Stomach smooth muscle (tissue), 2 donors: ENCODE data around the gene DNAJB11.

Source experiments
- H3K27ac ChIP-seq: one replicate; pipeline ENCODE4 v1.7.0; 2013; ENCODE audit warnings: mild to moderate bottlenecking, low read length, inconsistent platforms
- H3K27me3 ChIP-seq, 2 donors: one replicate each; pipeline ENCODE4 v1.7.0; 2013; ENCODE audit warnings: low read length in 2 of 2; ENCODE audit not compliant: insufficient read depth in 2 of 2, control insufficient read depth in 1 of 2
- H3K36me3 ChIP-seq, 2 donors: one replicate each; pipeline ENCODE4 v1.7.0; 2013; ENCODE audit warnings: low read length in 2 of 2; ENCODE audit not compliant: control insufficient read depth in 2 of 2, insufficient read depth in 2 of 2
- H3K4me1 ChIP-seq: one replicate; pipeline ENCODE4 v1.7.0; 2013; ENCODE audit warnings: low read length; ENCODE audit not compliant: control insufficient read depth, insufficient read depth
- H3K4me3 ChIP-seq, 2 donors: one replicate each; pipeline ENCODE4 v1.7.0; 2013; ENCODE audit warnings: low read length in 2 of 2
- H3K9ac ChIP-seq, 2 donors: one replicate each; pipeline ENCODE4 v1.7.0; 2013; ENCODE audit warnings: low read length in 2 of 2, mild to moderate bottlenecking in 1 of 2
- H3K9me3 ChIP-seq, 2 donors: one replicate each; pipeline ENCODE4 v1.7.0; 2013; ENCODE audit warnings: low read length in 2 of 2; ENCODE audit not compliant: control insufficient read depth in 2 of 2
- donor health status: healthy.
- donor health status: Pancreatic carcinoma.

The DNAJB11 gene

GRCh38 chr3:186620213-186621092 is 49.9 kb downstream of the DNAJB11 start:
- H3K36me3 ChIP-seq, result no peaks in the 10 kb centered on the region
- no peaks in the 10 kb centered on the region for H3K9me3 ChIP-seq
- no peak overlapping the region for H3K9ac ChIP-seq
- H3K27me3 ChIP-seq, result peaks cover 7 to 18% of the 10 kb centered on the region in 2 donors
- no peak overlapping the region for H3K4me3 ChIP-seq
- H3K4me1 ChIP-seq, result peaks cover 7% of the 10 kb centered on the region
- H3K27ac ChIP-seq, result no peak overlapping the region

GRCh38 chr3:186621894-186622650 is 51.6 kb downstream of the DNAJB11 start:
- H3K4me3 ChIP-seq, result no peak overlapping the region
- peaks cover 7 to 17% of the 10 kb centered on the region in 2 donors for H3K27me3 ChIP-seq
- no peak overlapping the region for H3K27ac ChIP-seq
- H3K36me3 ChIP-seq, result no peaks in the 10 kb centered on the region
- H3K4me1 ChIP-seq, result peaks cover 6% of the 10 kb centered on the region
- H3K9me3 ChIP-seq, result no peaks in the 10 kb centered on the region
- no peak overlapping the region for H3K9ac ChIP-seq

GRCh38 chr3:186622651-186623310 is 52.3 kb downstream of the DNAJB11 start:
- no peak overlapping the region for H3K27ac ChIP-seq
- no peaks in the 10 kb centered on the region for H3K36me3 ChIP-seq
- no peaks in the 10 kb centered on the region for H3K9me3 ChIP-seq
- no peak overlapping the region for H3K4me3 ChIP-seq
- peaks cover 2 to 11% of the 10 kb centered on the region in 2 donors for H3K27me3 ChIP-seq
- no peak overlapping the region for H3K9ac ChIP-seq
- H3K4me1 ChIP-seq, result no peaks in the 10 kb centered on the region

GRCh38 chr3:186624598-186624997 is 54.1 kb downstream of the DNAJB11 start:
- Histone ChIP-seq H3K27me3 (peaks cover 2 to 7% of the 10 kb centered on the region in 2 donors), H3K9me3 (no peaks in the 10 kb centered on the region), H3K27ac (no peak overlapping the region), H3K9ac (no peak overlapping the region), H3K4me1 (no peaks in the 10 kb centered on the region), H3K36me3 (no peaks in the 10 kb centered on the region), H3K4me3 (no peak overlapping the region)

- Histone ChIP-seq H3K9me3 (no peaks in the 10 kb centered on the region), H3K27ac (no peak overlapping the region), H3K4me3 (no peak overlapping the region), H3K27me3 (peaks cover 2 to 6% of the 10 kb centered on the region in 2 donors), H3K36me3 (no peaks in the 10 kb centered on the region), H3K9ac (no peak overlapping the region), H3K4me1 (no peaks in the 10 kb centered on the region)
These were observed 55.1 kb downstream of the DNAJB11 start for GRCh38 chr3:186625600-186626042.

GRCh38 chr3:186626254-186626847 is 55.8 kb downstream of the DNAJB11 start:
- Histone ChIP-seq H3K9ac (no peak overlapping the region), H3K36me3 (no peaks in the 10 kb centered on the region), H3K27ac (no peak overlapping the region), H3K4me1 (no peaks in the 10 kb centered on the region), H3K27me3 (peaks cover 2 to 5% of the 10 kb centered on the region in 2 donors), H3K9me3 (no peaks in the 10 kb centered on the region), H3K4me3 (no peak overlapping the region)

GRCh38 chr3:186627852-186628414 is 57.4 kb downstream of the DNAJB11 start:
- H3K4me3 ChIP-seq, result no peak overlapping the region
- no peaks in the 10 kb centered on the region for H3K36me3 ChIP-seq
- no peak overlapping the region for H3K27ac ChIP-seq
- no peaks in the 10 kb centered on the region for H3K4me1 ChIP-seq
- H3K9ac ChIP-seq, result no peak overlapping the region
- no peaks in the 10 kb centered on the region for H3K9me3 ChIP-seq
- peaks cover 2% of the 10 kb centered on the region in 2 donors for H3K27me3 ChIP-seq

GRCh38 chr3:186628756-186629155 is 58.2 kb downstream of the DNAJB11 start:
- no peak overlapping the region for H3K27ac ChIP-seq
- peaks cover 2% of the 10 kb centered on the region in 2 donors for H3K27me3 ChIP-seq
- H3K4me3 ChIP-seq, result no peak overlapping the region
- no peaks in the 10 kb centered on the region for H3K4me1 ChIP-seq
- no peaks in the 10 kb centered on the region for H3K9me3 ChIP-seq
- H3K9ac ChIP-seq, result no peak overlapping the region
- H3K36me3 ChIP-seq, result no peaks in the 10 kb centered on the region

- Histone ChIP-seq H3K36me3 (no peaks in the 10 kb centered on the region), H3K27ac (no peak overlapping the region), H3K4me1 (no peaks in the 10 kb centered on the region), H3K9ac (no peak overlapping the region), H3K27me3 (peaks cover 2 to 5% of the 10 kb centered on the region in 2 donors), H3K4me3 (no peak overlapping the region), H3K9me3 (peaks cover 0 to 2% of the 10 kb centered on the region in 2 donors)
These were observed 60.6 kb downstream of the DNAJB11 start for GRCh38 chr3:186630950-186631641.
